Activated CD4-positive, alpha-beta T cell treated with anti-CD3 and anti-CD28 coated beads, Interleukin-2, Interleukin-6, amounts not matched to agents 100 ng/mL and 50 ng/mL, durations not matched to agents 16 hours and 8 hours (primary cell): ENCODE data around the gene ZDHHC14.
A peak's percentile ranks its signal among the peaks of the same experiment; 100 is the strongest.
"Not testable (repeated sequence)": the region's sequence is repeated elsewhere in the genome, so short reads cannot be mapped to it uniquely, and the experiment has no call there.

Source experiments
- DNase-seq: peaks from one replicate; pipeline ENCODE4 v3.0.0-alpha.2; 2020

ZDHHC14 gene

GRCh38 chr6:157380779-157381561 lies at the start of gene ZDHHC14:
ZDHHC14 (plus strand) TSS chr6:157381190.
- peak; percentile 93 for DNase-seq

- no peak for DNase-seq
Measured at GRCh38 chr6:157332813-157333212, 48.2 kb upstream of the ZDHHC14 start.

- no peak for DNase-seq
Measured at GRCh38 chr6:157333537-157333936, 47.5 kb upstream of the ZDHHC14 start.

- DNase-seq: no peak
Measured at GRCh38 chr6:157333956-157334355, 47.0 kb upstream of the ZDHHC14 start.

- no peak for DNase-seq
Measured at GRCh38 chr6:157335829-157336228, 45.2 kb upstream of the ZDHHC14 start.

- not testable (repeated sequence) for DNase-seq
Measured at GRCh38 chr6:157337276-157337675, 43.7 kb upstream of the ZDHHC14 start.

GRCh38 chr6:157337751-157338150 lies 43.2 kb upstream of the ZDHHC14 start:
- DNase-seq: no peak

GRCh38 chr6:157339432-157339831 lies 41.6 kb upstream of the ZDHHC14 start:
- no peak for DNase-seq

- no peak for DNase-seq
Measured at GRCh38 chr6:157343732-157344131, 37.3 kb upstream of the ZDHHC14 start.

GRCh38 chr6:157346373-157346772 lies 34.6 kb upstream of the ZDHHC14 start:
- no peak for DNase-seq

GRCh38 chr6:157358287-157358686 lies 22.7 kb upstream of the ZDHHC14 start:
- no peak for DNase-seq

GRCh38 chr6:157361886-157362285 lies 19.1 kb upstream of the ZDHHC14 start:
- DNase-seq: no peak

- DNase-seq: no peak
Measured at GRCh38 chr6:157364705-157365104, 16.3 kb upstream of the ZDHHC14 start.

- no peak for DNase-seq
Measured at GRCh38 chr6:157366648-157367047, 14.3 kb upstream of the ZDHHC14 start.

GRCh38 chr6:157368359-157369049 lies 12.5 kb upstream of the ZDHHC14 start:
- DNase-seq: no peak

GRCh38 chr6:157370755-157371154 lies 10.2 kb upstream of the ZDHHC14 start:
- no peak for DNase-seq

- no peak for DNase-seq
Measured at GRCh38 chr6:157372501-157373280, 8.3 kb upstream of the ZDHHC14 start.

- DNase-seq: no peak
Measured at GRCh38 chr6:157374889-157375443, 6.0 kb upstream of the ZDHHC14 start.

GRCh38 chr6:157376241-157376640 lies 4.7 kb upstream of the ZDHHC14 start:
- DNase-seq: no peak

- no peak for DNase-seq
Measured at GRCh38 chr6:157376706-157377230, 4.2 kb upstream of the ZDHHC14 start.

- DNase-seq: peak; percentile 95
Measured at GRCh38 chr6:157379656-157380457, 1.1 kb upstream of the ZDHHC14 start.

GRCh38 chr6:157380458-157380778 lies 572 bp upstream of the ZDHHC14 start:
- peak; percentile 23 for DNase-seq
